Activated T-cell treated with anti-CD3 and anti-CD28 coated beads, Interleukin-2, amount 50 U/mL, for 24 hours (primary cell): ENCODE data around the gene NTM.

Source experiments
- DNase-seq: peaks from one replicate; pipeline ENCODE4 v3.0.0-alpha.2; 2020
- H3K27ac Mint-ChIP-seq: 2 replicates; pipeline ENCODE4 v1.8.0; 2020; ENCODE audit warnings: mild to moderate bottlenecking, mixed read lengths
- H3K27me3 Mint-ChIP-seq: 2 replicates; pipeline ENCODE4 v1.8.0; 2020; ENCODE audit warnings: mixed read lengths
- H3K36me3 Mint-ChIP-seq: 2 replicates; pipeline ENCODE4 v1.8.0; 2020; ENCODE audit warnings: low read depth, mixed read lengths
- H3K4me1 Mint-ChIP-seq: 2 replicates; pipeline ENCODE4 v1.8.0; 2020; ENCODE audit warnings: low read depth, mixed read lengths
- H3K4me3 Mint-ChIP-seq: 2 replicates; pipeline ENCODE4 v1.8.0; 2020; ENCODE audit warnings: mild to moderate bottlenecking, moderate library complexity, mixed read lengths
- H3K9me3 Mint-ChIP-seq: 2 replicates; pipeline ENCODE4 v1.8.0; 2020; ENCODE audit warnings: mixed read lengths

NTM gene

DNA sequence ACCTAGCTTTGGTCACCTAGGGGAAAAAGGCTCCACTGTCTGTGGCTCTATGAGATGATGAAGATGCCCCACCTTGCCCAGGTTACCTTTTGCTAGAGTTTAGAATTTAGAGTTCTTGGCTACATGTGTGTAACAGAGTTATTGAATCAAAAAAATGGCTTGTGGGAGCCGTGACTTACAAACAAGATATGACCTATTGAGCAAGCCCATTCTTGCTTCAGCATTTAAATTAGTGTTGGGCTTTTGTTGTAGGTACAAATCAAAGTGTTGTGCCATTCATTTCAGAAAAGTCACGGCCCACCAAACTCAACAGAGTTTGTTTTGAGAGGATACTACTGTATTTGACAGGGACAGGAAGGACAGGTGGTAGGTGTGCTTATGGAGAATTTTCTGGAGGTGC is 768.8 kb downstream of the NTM start:
- no peak overlapping the region for H3K27ac Mint-ChIP-seq

DNA sequence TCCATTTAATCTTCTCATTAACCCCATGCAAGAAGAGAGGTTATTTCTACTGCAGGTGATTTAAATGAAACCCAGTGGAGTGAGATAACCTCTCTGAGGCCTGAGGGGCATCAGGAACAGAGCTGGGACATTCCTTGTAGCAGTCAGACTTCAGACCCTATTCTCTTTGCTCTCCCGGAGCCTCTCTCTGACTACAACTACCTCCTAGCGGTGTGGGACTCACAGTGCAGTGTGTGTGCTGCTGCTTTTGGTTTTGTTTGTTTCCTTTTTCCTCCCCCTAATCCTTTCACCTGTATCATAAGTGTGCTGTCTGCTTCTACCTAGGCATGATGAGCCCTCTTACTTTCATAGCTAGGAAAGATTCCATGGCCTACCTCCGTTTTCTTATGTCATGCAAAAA is 769.6 kb downstream of the NTM start:
- no peaks in the 10 kb centered on the region for H3K4me1 Mint-ChIP-seq
- H3K9me3 Mint-ChIP-seq, result peaks cover 2% of the 10 kb centered on the region
- no peak overlapping the region for H3K27ac Mint-ChIP-seq
- no peaks in the 10 kb centered on the region for H3K27me3 Mint-ChIP-seq
- no peak for DNase-seq
- no peaks in the 10 kb centered on the region for H3K36me3 Mint-ChIP-seq
- no peak overlapping the region for H3K4me3 Mint-ChIP-seq

More for the DNA sequence above, 768.8 kb downstream of the NTM start:
- no peak overlapping the region for H3K4me3 Mint-ChIP-seq
- H3K4me1 Mint-ChIP-seq, result no peaks in the 10 kb centered on the region
- H3K36me3 Mint-ChIP-seq, result no peaks in the 10 kb centered on the region
- H3K9me3 Mint-ChIP-seq, result peaks cover 2% of the 10 kb centered on the region
- no peaks in the 10 kb centered on the region for H3K27me3 Mint-ChIP-seq
- no peak for DNase-seq

DNA sequence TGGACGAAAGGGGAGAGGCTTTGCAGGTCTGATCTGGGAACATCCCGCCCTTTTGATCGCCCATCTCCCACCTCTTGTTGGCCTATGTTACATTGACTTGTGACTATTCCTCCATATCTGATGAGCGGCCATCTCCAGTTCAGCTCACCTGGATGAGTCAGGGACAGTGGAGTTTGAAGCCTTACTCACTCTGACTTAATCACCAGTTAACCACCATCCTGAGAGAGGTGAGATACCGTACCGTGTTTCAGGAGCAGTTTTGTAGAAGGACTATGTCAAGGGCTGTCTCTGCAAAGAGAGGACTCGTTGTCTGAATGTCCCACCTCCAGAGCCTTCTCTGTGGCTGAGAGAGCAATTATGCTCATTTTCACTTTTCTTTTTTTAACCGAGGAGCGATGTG is 771.7 kb downstream of the NTM start:
- no peaks in the 10 kb centered on the region for H3K27me3 Mint-ChIP-seq
- no peak overlapping the region for H3K4me3 Mint-ChIP-seq
- H3K9me3 Mint-ChIP-seq, result peaks cover 2% of the 10 kb centered on the region
- no peaks in the 10 kb centered on the region for H3K36me3 Mint-ChIP-seq
- DNase-seq, result no peak
- H3K27ac Mint-ChIP-seq, result no peak overlapping the region
- H3K4me1 Mint-ChIP-seq, result no peaks in the 10 kb centered on the region

DNA sequence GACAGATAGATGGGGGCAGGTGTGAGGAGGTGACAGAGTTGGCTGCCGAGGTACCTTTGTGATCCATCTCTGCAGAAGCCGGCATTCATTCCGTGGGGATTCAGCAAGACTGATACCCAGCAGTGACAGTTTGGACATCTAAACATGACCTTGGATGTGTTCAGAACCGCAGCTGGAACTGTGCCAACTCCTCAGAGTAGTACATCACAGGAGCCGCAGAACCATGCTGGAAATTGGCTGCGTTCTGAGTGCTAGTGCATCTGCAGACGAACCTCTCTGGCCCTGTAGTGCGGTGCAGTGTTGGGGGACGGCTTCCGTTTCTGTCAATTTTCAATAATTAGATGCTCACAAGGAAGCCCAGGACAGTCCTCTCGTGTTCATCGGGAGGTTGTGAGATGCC is 772.1 kb downstream of the NTM start:
- H3K4me1 Mint-ChIP-seq, result no peaks in the 10 kb centered on the region
- no peaks in the 10 kb centered on the region for H3K36me3 Mint-ChIP-seq
- no peak overlapping the region for H3K4me3 Mint-ChIP-seq
- H3K27ac Mint-ChIP-seq, result no peak overlapping the region
- H3K9me3 Mint-ChIP-seq, result peaks cover 2% of the 10 kb centered on the region
- no peak for DNase-seq
- H3K27me3 Mint-ChIP-seq, result no peaks in the 10 kb centered on the region

DNA sequence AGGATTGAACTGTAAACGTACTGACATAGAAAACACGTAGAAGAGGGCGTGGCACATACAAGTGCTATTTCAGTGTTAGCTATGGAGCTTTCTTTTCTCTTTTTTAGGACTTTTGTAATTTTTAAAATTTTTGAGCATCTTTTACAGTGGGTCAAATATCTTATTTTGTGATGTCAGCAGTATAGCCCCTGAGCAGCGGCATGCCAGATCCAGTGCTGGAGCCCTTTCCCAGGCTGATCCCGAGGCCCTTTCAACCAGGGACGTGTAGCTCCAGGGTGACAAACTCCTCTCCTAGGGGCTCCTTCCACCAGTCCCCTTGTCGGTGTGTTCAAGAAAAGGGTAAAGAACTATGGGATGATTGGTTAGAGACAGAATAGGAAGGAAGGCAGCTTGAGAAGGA is 777.0 kb downstream of the NTM start:
- Mint-ChIP-seq H3K27ac (no peak overlapping the region), H3K9me3 (peaks cover 3% of the 10 kb centered on the region), H3K4me1 (no peaks in the 10 kb centered on the region), H3K4me3 (no peak overlapping the region), H3K27me3 (no peaks in the 10 kb centered on the region), H3K36me3 (no peaks in the 10 kb centered on the region)
- DNase-seq, result no peak

DNA sequence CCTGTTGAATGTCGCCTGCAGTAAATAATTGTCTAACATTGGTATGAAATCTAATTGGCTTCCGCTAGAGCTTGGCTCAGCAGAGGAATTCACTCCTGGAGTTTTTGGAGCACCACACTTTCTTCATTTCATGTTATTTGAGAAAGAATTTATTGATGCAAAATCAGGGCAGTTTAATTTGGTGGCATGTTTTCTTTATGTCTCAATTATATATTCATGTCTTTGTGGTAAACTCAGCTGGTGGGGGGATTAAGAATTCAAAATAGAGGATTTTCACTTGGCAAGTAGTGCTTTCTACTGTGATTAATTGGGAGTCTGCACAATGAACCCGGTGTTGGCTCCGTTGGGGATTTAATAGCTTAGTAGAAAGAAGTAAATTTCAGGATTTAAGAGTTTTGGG is 784.4 kb downstream of the NTM start:
- Mint-ChIP-seq H3K9me3 (peaks cover 5% of the 10 kb centered on the region), H3K4me3 (no peak overlapping the region), H3K27me3 (no peaks in the 10 kb centered on the region), H3K36me3 (no peaks in the 10 kb centered on the region), H3K4me1 (no peaks in the 10 kb centered on the region), H3K27ac (no peak overlapping the region)
- DNase-seq, result no peak

DNA sequence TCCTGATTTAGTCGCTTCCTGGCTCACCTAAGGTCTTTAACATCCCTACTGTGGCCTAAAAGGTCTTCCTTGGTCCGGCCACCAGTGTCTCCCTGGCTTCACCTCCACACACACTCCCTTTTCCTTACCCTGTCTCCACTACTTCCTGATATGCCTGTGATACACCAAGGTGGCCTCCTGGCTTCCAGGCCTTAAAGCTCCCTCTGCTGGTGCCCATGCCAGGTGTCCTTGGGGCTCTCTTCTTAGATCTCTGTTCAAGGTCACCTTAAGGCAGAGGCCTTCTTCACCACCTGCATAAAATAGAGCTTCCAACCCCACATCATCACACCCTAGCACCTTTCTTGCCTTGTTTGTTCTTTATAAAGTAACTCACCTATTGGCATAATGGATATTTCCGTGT is 787.7 kb downstream of the NTM start:
- Mint-ChIP-seq H3K4me3 (no peak overlapping the region), H3K27me3 (no peaks in the 10 kb centered on the region), H3K9me3 (peaks cover 5% of the 10 kb centered on the region), H3K27ac (no peak overlapping the region), H3K36me3 (no peaks in the 10 kb centered on the region), H3K4me1 (no peaks in the 10 kb centered on the region)
- DNase-seq, result no peak

DNA sequence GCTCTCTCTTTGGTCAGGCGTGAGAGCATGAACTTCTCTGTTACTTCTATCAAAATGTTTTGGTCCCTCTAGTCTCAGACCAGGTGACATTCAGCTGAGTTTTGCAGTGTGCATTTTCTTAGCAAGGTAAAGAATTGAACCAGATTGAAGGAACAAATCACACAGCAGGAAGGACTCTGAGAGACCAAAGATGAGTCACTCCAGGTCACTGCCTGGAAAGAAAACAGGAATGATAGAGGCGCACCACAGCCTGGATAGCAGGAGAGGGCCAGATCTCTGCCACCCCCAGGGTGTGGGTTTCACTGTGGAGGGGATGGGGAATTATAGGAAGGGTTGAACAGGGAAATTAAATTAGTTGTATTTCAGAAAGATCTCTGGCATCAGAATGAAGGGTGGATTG is 788.3 kb downstream of the NTM start:
- no peak overlapping the region for H3K4me3 Mint-ChIP-seq
- H3K27ac Mint-ChIP-seq, result no peak overlapping the region
- H3K9me3 Mint-ChIP-seq, result peaks cover 4% of the 10 kb centered on the region
- H3K36me3 Mint-ChIP-seq, result no peaks in the 10 kb centered on the region
- no peak for DNase-seq
- H3K27me3 Mint-ChIP-seq, result no peaks in the 10 kb centered on the region
- H3K4me1 Mint-ChIP-seq, result no peaks in the 10 kb centered on the region

DNA sequence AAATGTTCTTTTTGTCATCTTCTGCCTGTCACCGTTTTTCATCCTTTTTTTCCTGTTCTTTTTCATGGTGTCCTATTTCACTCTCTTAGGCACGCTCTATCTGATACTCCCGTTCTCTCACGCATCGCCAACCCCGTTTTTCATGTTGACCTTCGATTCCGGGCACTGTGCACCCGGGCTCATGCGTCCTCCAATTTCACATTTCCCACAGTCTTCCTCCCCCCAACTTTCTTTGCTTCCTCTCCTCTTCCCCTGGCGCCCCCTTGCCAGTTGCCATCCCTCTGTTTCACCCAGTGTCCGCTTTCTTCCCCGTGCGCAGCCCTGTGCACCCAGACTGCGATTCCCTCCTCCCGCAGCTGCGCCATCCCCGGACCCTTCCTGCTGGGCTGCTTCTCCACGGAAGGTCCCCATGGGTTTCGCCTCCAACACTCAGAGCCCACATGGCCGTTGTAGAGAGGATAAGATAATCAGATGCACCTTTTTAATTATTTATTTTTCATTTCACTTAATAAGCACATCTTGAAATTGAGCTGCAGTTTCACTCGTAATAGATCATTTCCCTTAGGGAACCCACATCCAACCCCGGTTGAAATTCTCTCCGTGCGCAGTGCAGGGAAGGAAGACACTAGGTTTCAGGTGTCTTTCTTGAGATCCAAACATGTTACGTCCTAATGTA is 791.1 kb downstream of the NTM start:
- Mint-ChIP-seq H3K9me3 (peaks cover 6% of the 10 kb centered on the region), H3K4me3 (no peak overlapping the region), H3K27me3 (no peaks in the 10 kb centered on the region), H3K36me3 (no peaks in the 10 kb centered on the region), H3K27ac (no peak overlapping the region), H3K4me1 (no peaks in the 10 kb centered on the region)
- DNase-seq, result no peak

DNA sequence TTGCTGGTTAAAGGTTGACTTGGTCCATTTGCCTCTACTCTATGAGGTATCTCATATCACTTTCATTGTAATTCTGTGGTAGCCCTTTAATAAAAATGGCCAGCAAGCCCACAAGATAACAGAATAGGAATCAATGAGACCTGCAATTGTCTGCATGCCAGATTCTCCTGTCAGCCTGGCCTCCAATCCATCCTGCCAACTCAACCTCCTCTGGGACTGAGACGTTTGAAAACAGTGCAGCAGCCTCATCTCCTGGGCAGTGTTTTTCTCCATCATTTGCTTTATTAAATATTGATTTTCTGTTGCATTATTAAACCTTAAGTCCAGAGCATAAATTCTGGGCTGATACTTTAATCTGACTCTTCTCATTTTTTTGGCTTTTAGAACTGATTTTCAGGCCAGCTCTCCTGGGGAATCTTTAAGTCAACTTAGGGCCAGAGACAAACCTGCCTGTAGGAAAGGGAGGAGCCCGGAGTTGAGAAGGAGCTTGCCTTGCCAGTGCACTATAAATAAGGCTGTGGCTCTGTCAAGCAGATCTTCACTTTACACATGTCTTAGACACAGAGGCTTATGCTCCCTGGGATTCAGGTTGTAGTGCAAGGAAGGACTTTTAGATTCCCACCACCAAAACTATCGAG is 798.0 kb downstream of the NTM start:
- H3K9me3 Mint-ChIP-seq, result peaks cover 9% of the 10 kb centered on the region
- H3K27me3 Mint-ChIP-seq, result no peaks in the 10 kb centered on the region
- H3K4me1 Mint-ChIP-seq, result no peaks in the 10 kb centered on the region
- H3K36me3 Mint-ChIP-seq, result no peaks in the 10 kb centered on the region
- no peak overlapping the region for H3K4me3 Mint-ChIP-seq
- DNase-seq, result no peak
- no peak overlapping the region for H3K27ac Mint-ChIP-seq

DNA sequence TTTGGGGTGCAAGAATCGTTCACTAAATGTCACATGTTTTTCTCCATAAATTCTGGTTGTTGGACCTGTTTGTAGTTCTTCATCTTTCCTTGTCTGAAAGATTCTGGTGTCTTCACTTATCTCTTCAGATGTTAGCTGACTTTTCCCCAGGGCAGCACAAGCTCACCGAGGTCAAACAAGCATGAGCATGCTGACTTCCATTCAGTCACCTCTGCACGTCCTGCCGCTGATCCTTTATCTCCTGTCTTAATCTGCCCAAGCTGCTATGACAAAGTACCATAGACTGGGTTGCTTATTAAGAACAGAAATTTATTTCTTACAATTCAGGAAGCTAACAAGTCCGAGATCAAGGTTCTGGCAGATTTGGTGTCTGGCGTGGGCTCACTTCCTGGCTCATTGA is 800.6 kb downstream of the NTM start:
- DNase-seq, result no peak
- Mint-ChIP-seq H3K9me3 (peaks cover 7% of the 10 kb centered on the region), H3K36me3 (no peaks in the 10 kb centered on the region), H3K4me1 (no peaks in the 10 kb centered on the region), H3K27me3 (no peaks in the 10 kb centered on the region), H3K4me3 (no peak overlapping the region), H3K27ac (no peak overlapping the region)

DNA sequence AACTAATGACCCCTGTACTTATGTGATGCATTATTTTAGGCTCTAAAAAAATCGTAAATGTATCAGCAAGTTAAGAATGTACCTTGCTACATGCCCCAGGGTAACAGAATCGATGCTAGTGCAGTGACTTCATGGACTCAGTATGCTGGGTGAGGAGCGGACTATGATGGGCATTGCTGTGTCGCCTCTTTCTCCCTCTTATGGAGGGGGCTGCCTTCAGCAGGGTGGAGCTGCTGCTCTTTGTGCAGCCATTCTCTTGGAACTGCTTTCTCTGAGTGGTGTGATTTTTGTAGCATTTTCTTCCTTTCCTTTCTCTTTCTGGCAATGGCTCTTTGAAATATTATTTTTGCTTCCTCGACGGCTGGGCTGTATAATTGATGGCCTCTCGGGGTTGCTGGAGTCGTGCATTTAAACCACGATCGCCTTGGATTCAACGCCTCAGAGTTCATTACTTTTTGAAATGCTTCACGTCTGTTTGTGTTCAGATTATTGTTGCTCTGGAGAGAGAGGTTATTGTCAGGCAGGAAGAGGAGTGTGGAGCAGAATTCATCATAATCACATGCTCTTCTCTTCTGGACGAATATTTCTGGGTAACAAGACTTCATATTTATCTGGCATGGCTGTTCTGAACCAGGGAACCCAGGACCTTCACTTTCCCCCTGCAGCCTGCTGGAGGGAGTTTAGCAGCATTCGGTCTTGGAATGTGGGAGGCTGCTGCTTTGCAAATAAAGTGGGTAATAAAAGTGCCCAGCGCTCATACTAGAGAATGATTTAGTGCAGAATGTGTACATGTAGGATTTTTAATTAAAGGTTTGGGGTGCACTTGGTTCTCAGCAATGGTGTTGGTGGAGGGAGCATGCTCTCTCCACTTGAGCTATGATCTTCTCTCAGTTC is 804.2 kb downstream of the NTM start:
- DNase-seq, result no peak
- no peak overlapping the region for H3K27ac Mint-ChIP-seq
- no peaks in the 10 kb centered on the region for H3K4me1 Mint-ChIP-seq
- H3K27me3 Mint-ChIP-seq, result no peaks in the 10 kb centered on the region
- H3K4me3 Mint-ChIP-seq, result no peak overlapping the region
- peaks cover 5% of the 10 kb centered on the region for H3K9me3 Mint-ChIP-seq
- H3K36me3 Mint-ChIP-seq, result no peaks in the 10 kb centered on the region

DNA sequence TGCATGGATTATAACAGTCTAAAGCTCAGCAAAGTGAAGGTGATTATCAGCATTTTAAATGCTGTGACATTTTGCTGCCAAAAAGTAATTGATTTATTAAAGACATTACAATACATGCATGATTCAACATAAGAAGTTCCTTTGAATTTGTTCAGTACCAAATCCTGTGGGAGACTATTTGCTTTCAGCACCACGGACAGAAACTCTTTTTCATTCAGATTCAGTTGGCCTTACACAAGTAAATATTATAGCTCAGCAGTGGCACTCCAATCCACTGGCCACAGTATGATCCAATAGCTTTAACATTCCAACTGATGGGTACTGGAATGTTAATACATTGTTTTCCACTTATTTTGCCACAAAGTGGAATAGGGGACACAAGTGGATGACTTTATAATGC is 806.7 kb downstream of the NTM start:
- Mint-ChIP-seq H3K4me1 (no peaks in the 10 kb centered on the region), H3K27me3 (no peaks in the 10 kb centered on the region), H3K4me3 (no peak overlapping the region), H3K36me3 (no peaks in the 10 kb centered on the region), H3K9me3 (peaks cover 2% of the 10 kb centered on the region), H3K27ac (no peak overlapping the region)
- DNase-seq, result no peak

DNA sequence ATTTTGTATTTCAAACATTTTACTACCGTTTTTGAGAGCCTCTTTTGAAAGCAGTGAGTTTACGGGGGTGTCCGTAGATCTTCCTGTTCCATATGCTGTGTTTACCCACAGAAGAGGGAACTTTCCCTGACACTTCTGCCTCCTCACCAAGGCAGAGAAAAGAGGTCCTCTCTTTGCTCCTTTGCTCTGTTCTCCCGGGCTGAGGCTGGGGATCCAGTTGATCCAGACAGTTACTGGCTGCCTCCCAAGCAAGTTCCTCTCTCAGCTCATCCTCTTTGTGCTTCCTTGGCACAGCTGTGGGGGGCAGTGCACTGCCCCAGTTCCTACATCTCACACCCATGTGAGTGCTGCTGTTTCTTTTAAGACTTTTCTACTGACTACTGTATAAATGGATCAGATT is 813.7 kb downstream of the NTM start:
- no peaks in the 10 kb centered on the region for H3K36me3 Mint-ChIP-seq
- peaks cover 3% of the 10 kb centered on the region for H3K9me3 Mint-ChIP-seq
- DNase-seq, result no peak
- no peak overlapping the region for H3K27ac Mint-ChIP-seq
- H3K27me3 Mint-ChIP-seq, result peaks cover 2% of the 10 kb centered on the region
- H3K4me1 Mint-ChIP-seq, result no peaks in the 10 kb centered on the region
- H3K4me3 Mint-ChIP-seq, result no peak overlapping the region
